ENCODE data around the gene CAPN8. TPM values are rescaled to one million over a fixed set of nuclear protein-coding genes. Genes with fewer than 3 reads are reported as not detected.

Gene CAPN8
- total and polyA plus RNA-seq, 11 donors: not detected

- peak overlapping the region; percentile 66 to 97 (median 86) for H3K4me3 ChIP-seq
- TF ChIP-seq POLR2A (IDR thresholded peaks at IDR 0.05): no peak
- TF ChIP-seq CTCF (IDR thresholded peaks at IDR 0.05): no peak
- ATAC-seq (no peak), DNase-seq (no peak)
- no peaks in the 10 kb centered on the region for H3K9me3 ChIP-seq
- 37 to 60% (median 48%) methylated on average over 7 of the region's 7 CpGs for WGBS, 4 donors
- H3K36me3 ChIP-seq: peaks cover 3 to 22% (median 17%) of the 10 kb centered on the region in 9 donors
- intact Hi-C loops (cut with DNase I): loop anchor here in 5 of 10 donors (2.0 to 5.0 kb wide), 3 partner anchors 34 to 134 kb away; partner anchors contain the start of gene TP53BP2 (in 1 of the 5)
- peak overlapping the region; percentile 93 to 99 (median 97) for H3K27ac ChIP-seq
- peaks cover 0 to 75% (median 54%) of the 10 kb centered on the region in 12 donors for H3K4me1 ChIP-seq
- no peaks in the 10 kb centered on the region for H3K27me3 ChIP-seq
These were observed 48.3 kb upstream of the CAPN8 start for GRCh38 chr1:223713546-223714420.

GRCh38 chr1:223712850-223713474 lies 47.5 kb upstream of the CAPN8 start:
- intact Hi-C loops (cut with DNase I): loop anchor here in 9 of 10 donors (1.0 to 5.0 kb wide), 7 partner anchors 15 to 134 kb away; partner anchors contain the start of gene TP53BP2 (in 1 of the 9)
- DNase-seq: peak; percentile 48 to 72 (median 52)
- Histone ChIP-seq H3K4me3 (peak overlapping the region; percentile 66 to 97 (median 86)), H3K9me3 (no peaks in the 10 kb centered on the region), H3K4me1 (peaks cover 0 to 75% (median 62%) of the 10 kb centered on the region in 12 donors), H3K27ac (peak overlapping the region; percentile 93 to 99 (median 97)), H3K36me3 (peaks cover 3 to 14% (median 9%) of the 10 kb centered on the region in 9 donors), H3K27me3 (no peaks in the 10 kb centered on the region)
- WGBS, 4 donors: 3 to 10% (median 4%) methylated on average over 13 to 40 of the region's 40 CpGs
- TF ChIP-seq CTCF (IDR thresholded peaks at IDR 0.05) (no peak), POLR2A (IDR thresholded peaks at IDR 0.05) (no peak)
- ATAC-seq: peak in 3 of 4 donors; percentile 51 to 63 (median 54)

DNA sequence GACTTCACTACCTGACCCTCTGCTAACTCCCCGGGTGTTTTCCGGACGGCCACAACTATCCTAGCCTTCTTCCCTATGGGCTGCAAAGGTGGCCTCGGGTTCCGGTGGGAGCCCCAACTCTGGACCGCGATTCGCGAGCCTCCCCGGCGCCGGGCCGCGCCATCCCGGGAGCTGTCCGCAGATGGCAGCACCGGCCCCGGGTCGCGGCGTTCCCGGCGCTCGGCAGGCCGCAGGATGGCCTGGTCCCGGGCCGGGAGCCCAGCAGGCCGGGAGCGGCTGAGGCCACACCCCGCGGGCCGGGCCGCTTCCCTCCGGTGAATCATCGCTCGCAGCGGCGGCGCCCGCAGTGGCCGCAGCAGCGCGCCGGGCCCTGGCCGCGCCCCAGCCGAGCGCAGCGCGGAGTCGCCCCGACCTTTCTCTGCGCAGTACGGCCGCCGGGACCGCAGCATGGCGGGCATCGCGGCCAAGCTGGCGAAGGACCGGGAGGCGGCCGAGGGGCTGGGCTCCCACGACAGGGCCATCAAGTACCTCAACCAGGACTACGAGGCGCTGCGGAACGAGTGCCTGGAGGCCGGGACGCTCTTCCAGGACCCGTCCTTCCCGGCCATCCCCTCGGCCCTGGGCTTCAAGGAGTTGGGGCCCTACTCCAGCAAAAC lies 46.8 kb upstream of the CAPN8 start, which contains the start of gene CAPN2:
CAPN2 (plus strand) TSS at position 346 of the 656 bp plus-strand sequence; CDS start at position 448, 102 bp downstream.
- intact Hi-C loops (cut with DNase I): loop anchor here in 9 of 10 donors (1.0 to 5.0 kb wide), 7 partner anchors 14 to 135 kb away; partner anchors contain the start of gene TP53BP2 (in 1 of the 9)
- Histone ChIP-seq H3K4me1 (peaks cover 0 to 75% (median 68%) of the 10 kb centered on the region in 12 donors), H3K27ac (peak within 1 kb of the TSS; percentile 93 to 99 (median 97)), H3K36me3 (peaks cover 0 to 8% (median 2%) of the 10 kb centered on the region in 9 donors), H3K27me3 (no peaks in the 10 kb centered on the region), H3K4me3 (peak within 1 kb of the TSS; percentile 66 to 97 (median 86)), H3K9me3 (no peaks in the 10 kb centered on the region)
- DNase-seq (peak; percentile 86 to 93 (median 89)), ATAC-seq (peak; percentile 90 to 97 (median 92))
- 0 to 1% (median 0%) methylated on average over 53 to 74 of the region's 74 CpGs for WGBS, 4 donors
- TF ChIP-seq CTCF (IDR thresholded peaks at IDR 0.05) (peak; percentile 54 to 90 (median 83)), POLR2A (IDR thresholded peaks at IDR 0.05) (peak in 1 of 2 donors; percentile 87)
